GM19452 (cell line): ENCODE data around the gene EIF4E1B.
A peak's percentile ranks its signal among the peaks of the same experiment; 100 is the strongest.
"Not testable (repeated sequence)": the region's sequence is repeated elsewhere in the genome, so short reads cannot be mapped to it uniquely, and the experiment has no call there.

ENCODE experiments used
- ATAC-seq: cut with Tn5 transposase; IDR thresholded peaks from one replicate; pipeline ENCODE4 v1.9.1; 2021; ENCODE audit not compliant: unreplicated experiment

Gene EIF4E1B

DNA sequence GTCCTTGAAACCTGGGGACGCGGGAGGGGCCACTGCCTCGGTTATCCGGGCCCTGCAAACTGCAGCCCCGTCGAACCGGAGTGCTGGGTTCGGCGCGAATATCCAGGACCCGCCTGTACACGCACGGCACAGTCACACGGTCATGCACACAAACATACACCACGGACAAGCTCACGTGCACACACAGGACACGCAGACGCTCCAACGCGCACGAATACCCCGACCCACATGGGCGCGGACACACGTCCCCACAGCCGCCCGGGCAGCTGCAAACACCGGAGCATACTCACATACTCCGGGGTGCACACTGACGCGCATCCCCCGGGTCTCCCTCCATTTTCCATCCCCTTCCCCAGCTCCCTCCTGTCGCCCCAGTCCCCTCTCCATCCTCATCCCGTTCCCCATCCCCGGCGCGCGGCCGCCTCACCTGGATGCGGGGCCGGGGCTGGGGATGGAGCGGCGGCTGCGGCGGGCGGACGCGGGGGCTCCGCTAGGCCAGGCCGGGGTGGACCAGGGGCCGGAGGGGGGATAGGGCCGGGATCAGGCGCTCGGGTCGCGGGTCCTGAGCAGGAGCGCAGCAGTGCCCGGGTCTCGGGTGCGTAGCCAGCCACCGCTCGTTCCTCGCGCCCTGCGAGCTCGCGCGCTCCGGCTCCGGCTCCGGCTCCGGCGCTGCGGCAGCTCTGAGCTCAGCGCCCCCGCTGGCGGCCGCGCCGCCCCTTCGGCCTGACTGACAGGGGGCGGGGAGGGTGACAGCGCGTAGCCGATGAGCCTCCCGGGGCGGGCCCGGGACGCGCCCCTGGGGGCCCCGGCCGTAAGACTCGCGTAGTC lies at the start of gene EIF4E1B, which contains the start of gene SNCB:
TSS of gene EIF4E1B (plus strand) at position 823 of the 828 bp plus-strand sequence. CDS start 12,113 bp downstream, outside the sequence.
TSS of gene SNCB (minus strand) at position 682 of the 828 bp plus-strand sequence. CDS start 880 bp downstream, outside the sequence.
- no peak for ATAC-seq

DNA sequence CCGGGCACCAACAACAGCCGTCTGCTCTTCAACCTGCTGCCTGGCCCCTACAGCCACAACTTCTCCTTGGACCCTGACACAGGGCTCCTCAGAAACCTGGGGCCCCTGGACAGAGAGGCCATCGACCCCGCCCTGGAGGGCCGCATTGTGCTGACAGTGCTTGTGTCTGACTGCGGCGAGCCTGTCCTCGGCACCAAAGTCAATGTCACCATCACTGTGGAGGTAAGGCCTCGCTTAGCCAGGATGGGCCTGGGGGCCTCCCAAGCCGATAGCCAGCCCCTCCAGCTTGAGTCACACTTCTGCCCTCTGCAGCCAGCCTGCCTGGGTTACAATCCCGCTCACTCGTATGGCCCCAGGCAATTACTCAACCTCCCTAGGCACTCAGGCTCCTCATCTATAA lies 49.1 kb upstream of the EIF4E1B start:
- no peak for ATAC-seq

DNA sequence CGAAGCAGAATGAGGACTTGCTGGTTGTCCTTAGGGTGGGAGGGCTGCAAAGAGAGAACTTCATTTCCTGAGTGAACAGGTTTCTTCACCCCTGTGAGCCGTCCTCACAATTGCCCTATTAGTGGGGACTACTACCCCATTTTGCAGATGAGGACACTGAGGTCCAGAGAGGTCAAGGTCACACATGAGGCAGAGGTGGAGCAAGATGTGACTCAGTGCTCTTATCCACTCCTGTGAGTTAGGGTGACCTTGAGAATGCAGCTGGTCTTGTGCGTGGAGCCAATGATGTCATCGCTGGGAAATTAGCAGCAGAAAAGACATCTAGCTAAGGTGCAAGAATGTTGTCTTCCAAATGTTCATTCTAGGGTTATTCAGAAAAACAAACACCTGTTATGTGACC lies 47.4 kb upstream of the EIF4E1B start:
- ATAC-seq: no peak

DNA sequence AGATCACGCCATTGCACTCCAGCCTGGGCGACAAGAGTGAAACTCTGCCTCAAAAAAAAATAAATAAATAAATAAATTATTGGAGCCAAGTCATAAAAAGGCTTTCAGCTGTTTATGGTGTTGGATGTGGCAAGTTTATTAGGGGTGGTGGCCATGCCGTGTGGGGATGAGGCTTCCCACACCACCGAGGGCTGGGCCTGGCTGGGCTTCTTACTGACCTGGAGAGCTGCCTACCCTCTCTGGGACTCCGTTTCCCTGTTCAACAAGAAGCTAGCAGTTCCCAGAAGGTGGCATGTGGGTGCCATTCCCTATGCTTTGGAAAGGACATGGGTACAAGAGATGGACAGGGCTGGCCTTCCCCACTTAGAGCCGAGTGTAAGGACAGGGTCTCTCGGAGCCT lies 43.1 kb upstream of the EIF4E1B start:
- ATAC-seq: no peak

DNA sequence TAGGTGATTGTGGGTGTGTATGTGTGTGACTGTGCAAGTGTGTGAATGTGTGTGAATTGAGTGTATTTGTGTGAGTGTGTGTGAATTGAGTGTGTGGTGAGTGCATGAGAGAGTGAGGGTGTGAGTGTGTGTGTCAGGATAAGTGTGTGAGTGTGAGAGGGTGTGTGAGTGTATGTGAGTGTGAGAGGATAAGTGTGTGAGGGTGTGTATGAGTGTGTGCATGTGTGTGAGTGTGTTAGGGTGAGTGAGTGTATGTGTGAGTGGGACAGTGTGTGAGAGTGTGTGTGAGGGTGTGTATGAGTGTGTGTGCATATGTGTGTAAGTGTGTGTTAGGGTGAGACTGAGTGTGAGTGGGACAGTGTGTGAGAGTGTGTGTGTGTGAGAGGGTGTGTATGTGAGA lies 42.2 kb upstream of the EIF4E1B start:
- no peak for ATAC-seq

DNA sequence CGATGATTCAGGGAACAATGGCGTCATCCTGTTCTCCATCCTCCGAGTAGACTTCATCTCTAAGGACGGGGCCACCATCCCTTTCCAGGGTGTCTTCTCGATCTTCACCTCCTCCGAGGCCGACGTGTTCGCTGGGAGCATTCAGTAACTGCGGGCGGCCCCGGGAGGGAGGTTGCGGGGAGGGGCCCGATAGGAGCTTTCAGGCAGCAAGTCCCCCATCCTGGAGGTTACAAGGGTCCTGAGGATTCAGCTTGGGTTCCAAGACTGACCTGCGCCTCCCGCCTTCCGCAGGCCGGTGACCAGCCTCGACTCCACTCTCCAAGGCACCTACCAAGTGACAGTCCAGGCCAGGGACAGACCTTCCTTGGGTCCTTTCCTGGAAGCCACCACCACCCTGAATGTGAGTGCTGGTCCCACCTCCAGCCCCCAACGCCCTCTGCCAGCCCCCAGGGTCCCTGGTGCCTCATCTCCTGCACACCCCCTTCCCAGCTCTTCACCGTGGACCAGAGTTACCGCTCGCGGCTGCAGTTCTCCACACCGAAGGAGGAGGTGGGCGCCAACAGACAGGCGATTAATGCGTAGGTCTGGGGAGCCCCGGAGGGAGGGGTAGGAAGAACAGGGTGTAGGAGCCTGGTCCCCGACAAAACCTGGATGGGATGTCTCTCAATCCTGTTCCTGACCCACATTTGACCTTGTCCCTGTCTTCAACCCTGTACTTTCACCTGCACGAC lies 41.3 kb upstream of the EIF4E1B start:
- no peak for ATAC-seq

DNA sequence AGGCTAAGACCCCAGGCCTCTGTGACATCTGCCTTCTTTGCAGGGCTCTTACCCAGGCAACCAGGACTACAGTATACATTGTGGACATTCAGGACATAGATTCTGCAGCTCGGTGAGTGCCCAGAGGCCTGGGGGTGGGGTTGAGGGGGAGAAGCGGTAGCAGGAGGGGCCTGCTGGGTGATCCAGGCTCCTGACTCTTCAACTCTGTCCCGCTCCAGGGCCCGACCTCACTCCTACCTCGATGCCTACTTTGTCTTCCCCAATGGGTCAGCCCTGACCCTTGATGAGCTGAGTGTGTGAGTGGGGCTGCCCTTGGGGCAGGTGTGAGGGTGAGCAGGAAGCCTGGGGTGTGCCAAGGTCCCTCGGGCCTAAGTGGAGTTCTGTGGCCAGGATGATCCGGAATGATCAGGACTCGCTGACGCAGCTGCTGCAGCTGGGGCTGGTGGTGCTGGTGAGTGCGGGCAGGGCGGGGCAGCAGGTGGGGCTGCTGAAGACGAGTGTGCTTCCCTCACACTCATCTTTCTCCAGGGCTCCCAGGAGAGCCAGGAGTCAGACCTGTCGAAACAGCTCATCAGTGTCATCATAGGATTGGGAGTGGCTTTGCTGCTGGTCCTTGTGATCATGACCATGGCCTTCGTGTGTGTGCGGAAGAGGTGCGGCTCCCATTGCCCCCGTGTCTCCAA lies 40.3 kb upstream of the EIF4E1B start:
- no peak for ATAC-seq

- ATAC-seq: not testable (repeated sequence)
Observed at GRCh38 chr5:176591667-176592066, 38.8 kb upstream of the EIF4E1B start.

GRCh38 chr5:176592573-176592972 lies 37.9 kb upstream of the EIF4E1B start:
- no peak for ATAC-seq

DNA sequence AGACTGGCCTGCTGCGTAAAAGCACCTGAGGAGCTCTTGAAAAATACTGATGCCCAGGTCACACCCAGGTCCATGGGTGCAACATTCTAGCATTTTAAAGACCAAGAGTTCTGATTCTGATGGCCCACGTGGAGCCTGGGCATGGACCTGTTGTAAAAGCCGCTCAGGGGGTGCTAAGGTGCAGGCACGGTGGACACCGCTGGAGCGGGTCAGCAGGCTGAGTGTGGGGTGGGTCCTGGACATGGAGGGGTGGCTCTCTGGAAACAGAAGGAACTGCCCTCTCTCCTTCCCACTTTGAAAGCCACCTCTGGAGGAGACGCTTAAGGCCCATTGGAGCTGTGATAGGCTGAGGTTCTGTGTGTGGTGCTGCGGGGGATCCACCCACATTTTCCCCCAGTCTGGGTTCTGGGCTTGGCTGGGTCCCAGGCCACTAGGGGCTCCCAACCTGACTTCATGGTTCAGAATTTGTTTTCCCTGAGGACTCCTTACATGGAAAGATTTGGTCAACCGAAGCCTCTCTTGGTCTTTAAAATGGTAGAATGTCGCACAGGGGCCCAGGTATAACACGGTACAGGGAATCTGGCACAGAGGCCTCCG lies 37.1 kb upstream of the EIF4E1B start:
- no peak for ATAC-seq

- no peak for ATAC-seq
Observed at GRCh38 chr5:176594554-176594953, 35.9 kb upstream of the EIF4E1B start.

DNA sequence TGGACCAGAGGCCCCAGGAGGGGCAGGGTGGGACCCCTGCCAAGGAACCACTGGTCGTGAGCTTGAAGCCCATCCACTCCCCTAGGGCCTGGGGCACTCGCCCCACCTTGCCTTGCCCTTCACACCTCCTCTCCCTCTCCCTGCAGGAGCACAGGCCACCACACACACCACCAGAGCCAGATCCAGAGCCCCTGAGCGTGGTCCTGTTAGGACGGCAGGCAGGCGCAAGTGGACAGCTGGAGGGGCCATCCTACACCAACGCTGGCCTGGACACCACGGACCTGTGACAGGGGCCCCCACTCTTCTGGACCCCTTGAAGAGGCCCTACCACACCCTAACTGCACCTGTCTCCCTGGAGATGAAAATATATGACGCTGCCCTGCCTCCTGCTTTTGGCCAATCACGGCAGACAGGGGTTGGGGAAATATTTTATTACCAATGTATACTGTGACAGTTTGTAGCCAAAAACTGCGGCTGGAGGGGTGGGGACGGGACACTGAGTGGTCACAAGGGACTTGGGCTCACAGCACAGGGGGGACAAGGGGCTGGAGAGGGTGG lies 35.0 kb upstream of the EIF4E1B start:
- ATAC-seq: no peak

GRCh38 chr5:176596069-176596644 lies 34.3 kb upstream of the EIF4E1B start:
- ATAC-seq: no peak

- peak; percentile 61 for ATAC-seq
Observed at GRCh38 chr5:176596689-176597416, 33.6 kb upstream of the EIF4E1B start.

DNA sequence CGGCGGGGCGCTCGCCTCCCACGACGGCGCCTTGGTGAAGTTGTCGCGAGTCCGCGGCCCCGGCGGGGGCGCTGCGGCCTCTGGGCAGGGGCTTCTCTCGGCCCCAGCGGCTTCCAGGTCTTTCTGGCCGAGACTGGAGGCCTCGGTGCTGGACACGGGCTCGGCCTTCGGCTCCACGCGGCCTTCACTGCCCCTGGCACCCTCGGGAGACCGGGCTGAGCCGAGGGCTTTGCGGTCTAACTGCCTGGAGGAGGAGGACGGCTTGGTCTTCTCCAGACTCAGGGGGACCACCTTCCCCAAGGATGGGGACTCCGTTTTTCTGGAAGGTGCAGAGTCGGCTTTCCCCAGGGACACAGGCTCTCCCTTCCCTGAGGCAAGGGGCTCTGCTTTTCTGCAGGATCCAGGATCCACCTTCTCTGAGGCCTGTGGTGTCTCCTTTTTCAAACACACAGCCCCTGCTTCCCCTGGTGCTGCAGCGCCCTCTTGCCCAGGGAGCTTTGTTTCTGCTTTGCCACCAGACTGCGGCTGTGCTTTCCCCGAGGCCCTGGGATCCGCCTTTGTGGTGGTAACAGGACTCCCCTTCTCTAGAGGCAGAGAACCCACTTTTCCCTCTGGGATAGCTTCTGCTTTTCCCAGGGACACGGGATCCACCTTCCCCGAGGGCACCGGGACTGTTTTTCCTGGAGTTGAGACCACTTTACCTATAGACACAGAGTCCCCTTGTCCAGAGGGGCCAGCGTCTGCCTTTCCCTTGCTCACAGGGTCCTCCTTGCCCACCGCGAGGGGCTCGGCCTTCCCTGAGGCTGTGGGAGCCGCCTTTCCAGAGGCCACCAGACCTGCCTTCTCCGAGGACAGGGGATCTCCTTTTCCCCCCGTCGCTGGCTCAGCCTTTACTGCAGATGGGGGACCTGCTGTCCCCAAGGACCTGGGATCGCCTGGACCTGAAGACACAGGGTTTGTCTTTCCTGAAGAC lies 32.8 kb upstream of the EIF4E1B start:
- ATAC-seq: no peak

DNA sequence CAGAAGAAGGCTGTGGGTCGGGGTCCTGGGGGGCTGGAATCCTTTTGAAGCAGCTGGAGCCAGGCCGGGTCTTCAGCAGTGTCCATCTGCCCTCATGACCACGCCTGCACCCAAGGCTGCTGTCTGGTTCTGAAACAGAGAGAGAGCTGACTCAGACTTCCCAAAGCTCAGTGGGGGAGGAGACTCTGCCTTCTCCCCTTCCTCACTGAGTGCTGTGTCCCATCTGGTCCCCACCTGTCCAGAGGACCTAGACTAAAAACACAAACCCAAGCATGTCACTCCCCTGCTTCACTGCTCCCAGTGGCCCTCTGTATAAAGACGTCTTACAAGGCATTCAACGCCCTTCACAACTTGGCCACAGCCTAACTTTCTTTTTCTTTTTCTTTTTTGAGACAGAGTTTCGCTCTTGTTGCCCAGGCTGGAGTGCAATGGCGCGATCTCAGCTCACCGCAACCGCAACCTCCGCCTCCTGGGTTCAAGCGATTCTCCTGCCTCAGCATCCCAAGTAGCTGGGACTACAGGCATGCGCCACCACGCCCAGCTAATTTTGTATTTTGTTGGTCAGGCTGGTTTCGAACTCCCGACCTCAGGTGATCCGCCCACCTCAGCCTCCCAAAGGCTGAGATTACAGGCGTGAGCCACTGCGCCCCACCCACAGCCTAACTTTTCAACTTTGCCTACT lies 30.6 kb upstream of the EIF4E1B start:
- not testable (repeated sequence) for ATAC-seq

GRCh38 chr5:176601901-176602482 lies 28.5 kb upstream of the EIF4E1B start:
- no peak for ATAC-seq

GRCh38 chr5:176603091-176603490 lies 27.4 kb upstream of the EIF4E1B start:
- ATAC-seq: no peak
